OCI-LY3 (cell line): ENCODE results near the gene FRMD6.

ENCODE experiments used
- EZH2phosphoT487 ChIP-seq: fragments of 200-600 bp; shearing (Covaris generic); IDR thresholded peaks from 2 replicates; pipeline ENCODE4 v1.6.1; 2018; ENCODE audit warnings: antibody characterized with exemption, mixed run types, low read depth
- TF ChIP-seq, protein P1 (sequence below): fragments of 200-600, 300-600 bp; sonication (generic); IDR thresholded peaks from 2 replicates; pipeline ENCODE4 v1.5.1; 2014; ENCODE audit warnings: antibody characterized with exemption, low read length, low read depth

GRCh38 chr14:51658441-51659173 lies 6.9 kb downstream of the FRMD6 start:
- TF ChIP-seq, protein P1, sequence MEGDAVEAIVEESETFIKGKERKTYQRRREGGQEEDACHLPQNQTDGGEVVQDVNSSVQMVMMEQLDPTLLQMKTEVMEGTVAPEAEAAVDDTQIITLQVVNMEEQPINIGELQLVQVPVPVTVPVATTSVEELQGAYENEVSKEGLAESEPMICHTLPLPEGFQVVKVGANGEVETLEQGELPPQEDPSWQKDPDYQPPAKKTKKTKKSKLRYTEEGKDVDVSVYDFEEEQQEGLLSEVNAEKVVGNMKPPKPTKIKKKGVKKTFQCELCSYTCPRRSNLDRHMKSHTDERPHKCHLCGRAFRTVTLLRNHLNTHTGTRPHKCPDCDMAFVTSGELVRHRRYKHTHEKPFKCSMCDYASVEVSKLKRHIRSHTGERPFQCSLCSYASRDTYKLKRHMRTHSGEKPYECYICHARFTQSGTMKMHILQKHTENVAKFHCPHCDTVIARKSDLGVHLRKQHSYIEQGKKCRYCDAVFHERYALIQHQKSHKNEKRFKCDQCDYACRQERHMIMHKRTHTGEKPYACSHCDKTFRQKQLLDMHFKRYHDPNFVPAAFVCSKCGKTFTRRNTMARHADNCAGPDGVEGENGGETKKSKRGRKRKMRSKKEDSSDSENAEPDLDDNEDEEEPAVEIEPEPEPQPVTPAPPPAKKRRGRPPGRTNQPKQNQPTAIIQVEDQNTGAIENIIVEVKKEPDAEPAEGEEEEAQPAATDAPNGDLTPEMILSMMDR = no peak
- no peak for TF ChIP-seq EZH2phosphoT487
